ENCODE results near the gene OPTC. TPM values are rescaled to one million over a fixed set of nuclear protein-coding genes. Genes with fewer than 3 reads are reported as not detected.
A peak's percentile ranks its signal among the peaks of the same experiment; 100 is the strongest.

The OPTC gene
- total and polyA plus RNA-seq, 2 of the 8 experiments (the other 6 are each of a cell fraction or from before 2014, with no cell fraction given), result 1.1 to 4.0 TPM

GRCh38 chr1:203475012-203475981 lies 18.7 kb upstream of the OPTC start, which contains the start of gene PRELP:
TSS of gene PRELP (plus strand) at chr1:203475806. CDS start at chr1:203483185, 7,379 bp downstream.
- H4K91ac ChIP-seq (replicated peaks; ENCODE audit: insufficient read length, low read length), result peak within 1 kb of the TSS; percentile 29
- H3K27ac ChIP-seq (ENCODE audit: low read depth, low read length), result no peak within 1 kb of the TSS
- no peak within 1 kb of the TSS for H2BK5ac ChIP-seq (ENCODE audit: low read depth, low read length)
- H3K79me2 ChIP-seq (ENCODE audit: control insufficient read depth in 1 of 2, insufficient read depth in 2 of 2, low read length in 2 of 2), result no peaks in the 10 kb centered on the region
- H2BK120ac ChIP-seq (replicated peaks; ENCODE audit: low read depth, low read length), result peak within 1 kb of the TSS; percentile 77
- TF ChIP-seq TAF1 (IDR thresholded peaks at IDR 0.05; ENCODE audit: low read depth, low read length) (peak; percentile 43; the same call in 1 of the 2 replicates), KDM1A (IDR thresholded peaks at IDR 0.05; ENCODE audit: borderline replicate concordance, low read length) (peak; percentile 88; the same call in 1 of the 2 replicates), TBP (IDR thresholded peaks at IDR 0.05; ENCODE audit: low read depth, low read length) (peak; percentile 33; the same call in 1 of the 2 replicates), SIN3A (conservative IDR thresholded peaks at IDR 0.05 in 1 of 2, IDR thresholded peaks at IDR 0.05 in 1 of 2; ENCODE audit: low read depth in 1 of 2, low read length in 2 of 2) (no peak), CTCF (IDR thresholded peaks at IDR 0.05; ENCODE audit: control extremely low read depth in 1 of 3, insufficient read depth in 1 of 3, low read depth in 1 of 3, low read length in 3 of 3) (peak; percentile 8 to 16 (median 15); a peak in 2 of 4 replicates), RAD21 (IDR thresholded peaks at IDR 0.05 in 1 of 2, conservative IDR thresholded peaks at IDR 0.05 in 1 of 2; ENCODE audit: low read depth in 2 of 2, low read length in 2 of 2) (peak; percentile 29 to 38; a peak in 2 of 4 replicates)
- peak within 1 kb of the TSS; percentile 77 for H2AFZ ChIP-seq (ENCODE audit: low read length)
- FAIRE-seq (peak; percentile 90), DNase-seq (ENCODE audit: low read depth in 1 of 2, low spot score in 2 of 2) (no peak)
- H2BK20ac ChIP-seq (ENCODE audit: low read length), result no peak within 1 kb of the TSS
- no peaks in the 10 kb centered on the region for H3K36me3 ChIP-seq (ENCODE audit: control insufficient read depth in 2 of 4, insufficient read depth in 4 of 4, low read length in 3 of 4)
- WGBS, 2 experiments (ENCODE audit: extremely low coverage in 1 of 2, insufficient coverage in 1 of 2, insufficient read length in 1 of 2, insufficient replicate concordance in 2 of 2, low coverage in 1 of 2, low lambda C conversion rate in 2 of 2, missing lambda C conversion rate in 1 of 2), result 30% methylated on average over 7 of the region's 8 CpGs; no CpG with 5 or more reads in 1 of the 2 experiments
- H2BK12ac ChIP-seq (ENCODE audit: low read depth, low read length), result 0 out of 2 replicates have a peak within 1 kb of the TSS, but pooled peaks have one; percentile 0
- peak within 1 kb of the TSS; percentile 49 to 61 for H3K4me2 ChIP-seq (ENCODE audit: insufficient read depth in 1 of 2, low read depth in 2 of 2, low read length in 2 of 2)
- H3K56ac ChIP-seq (replicated peaks; ENCODE audit: insufficient read length, low read depth, low read length), result no peak within 1 kb of the TSS
- no peaks in the 10 kb centered on the region; a peak in 1 of 7 replicates for H3K27me3 ChIP-seq (replicated peaks in 1 of 4; ENCODE audit: control insufficient read depth in 3 of 4, extremely low read depth in 1 of 4, insufficient read depth in 3 of 4, low read length in 3 of 4)
- H3K18ac ChIP-seq (ENCODE audit: extremely low read depth, low read length), result no peak within 1 kb of the TSS
- H2BK15ac ChIP-seq (ENCODE audit: low read length), result 0 out of 2 replicates have a peak within 1 kb of the TSS, but pooled peaks have one; percentile 5
- no peaks in the 10 kb centered on the region for H3K9me3 ChIP-seq (ENCODE audit: insufficient read depth in 2 of 2, low read depth in 1 of 2, low read length in 1 of 2)
- CTCF ChIA-PET (ENCODE audit: partially characterized antibody), result interaction anchor here (0.7 to 23.5 kb wide), 12 partner anchors 10 to 347 kb away, joined by 3 to 330 read pairs (median 4); partner anchors contain the start of genes ADORA1 and FMOD
- peak within 1 kb of the TSS in 2 of 4 experiments; percentile 2 to 36; a peak in 2 of 8 replicates for H3K4me3 ChIP-seq (ENCODE audit: extremely low read depth in 1 of 4, insufficient read depth in 2 of 4, low read depth in 3 of 4, low read length in 4 of 4)
- H4K5ac ChIP-seq (ENCODE audit: insufficient read length, low read depth, low read length), result no peak within 1 kb of the TSS
- POLR2A ChIA-PET (ENCODE audit: partially characterized antibody), result interaction anchor here (0.8 to 2.3 kb wide), 4 partner anchors 12 to 116 kb away, joined by 3 to 8 read pairs (median 6); no protein-coding TSS in a partner anchor
- no peak within 1 kb of the TSS for H3K23ac ChIP-seq (ENCODE audit: insufficient read length)
- H3K23me2 ChIP-seq (ENCODE audit: low read depth, low read length), result no peaks in the 10 kb centered on the region; the same call in 1 of the 2 replicates
- H2AK5ac ChIP-seq (ENCODE audit: low read depth, low read length), result no peak within 1 kb of the TSS
- H3K4me1 ChIP-seq (replicated peaks in 1 of 4; ENCODE audit: control insufficient read depth in 3 of 4, insufficient read depth in 4 of 4, low read length in 3 of 4), result peaks cover 2 to 16% (median 8%) of the 10 kb centered on the region in 4 experiments; a peak in 6 of 7 replicates
- no peaks in the 10 kb centered on the region for H4K20me1 ChIP-seq (replicated peaks in 1 of 2; ENCODE audit: control insufficient read depth in 1 of 2, insufficient read depth in 2 of 2, low read length in 2 of 2)
- H4K8ac ChIP-seq (ENCODE audit: extremely low read depth, insufficient read depth, low read length), result no peak within 1 kb of the TSS
- H3K14ac ChIP-seq (ENCODE audit: insufficient read length), result peak within 1 kb of the TSS; percentile 35
- H3K9ac ChIP-seq (replicated peaks in 1 of 4; ENCODE audit: extremely low read depth in 1 of 4, low read depth in 3 of 4, low read length in 3 of 4), result no peak within 1 kb of the TSS
- no peaks in the 10 kb centered on the region for H3K79me1 ChIP-seq (ENCODE audit: low read depth, low read length)
- no peak within 1 kb of the TSS for H3K4ac ChIP-seq (replicated peaks; ENCODE audit: insufficient read length, low read depth, low read length)
